CD14-positive monocyte (primary cell): Measurements from ENCODE around the gene ARPC1B. TPM values are rescaled to one million over a fixed set of nuclear protein-coding genes. Genes with fewer than 3 reads are reported as not detected.
A peak's percentile ranks its signal among the peaks of the same experiment; 100 is the strongest.

ENCODE experiments used
- DNase-seq, 3 donors: peaks; one replicate each; pipeline ENCODE4 v3.0.0-alpha.2; 2011 to 2022
- H2AFZ ChIP-seq: 2 replicates; pipeline ENCODE4 v1.6.0; 2012; ENCODE audit warnings: mild to moderate bottlenecking, low read depth, low read length, inconsistent platforms; ENCODE audit not compliant: insufficient read depth, poor library complexity, severe bottlenecking
- H3K27ac ChIP-seq, 2 donors: 1 replicate in 1 of 2; 2 replicates in 1 of 2; pipeline ENCODE4 v1.5.1; 2012 to 2013; ENCODE audit warnings: low read length in 2 of 2, control low read depth in 1 of 2, inconsistent platforms in 1 of 2, low read depth in 1 of 2, mild to moderate bottlenecking in 1 of 2
- H3K27me3 ChIP-seq, 2 donors: one replicate each; pipeline versions ENCODE4 v1.6.0 to v1.6.1; 2011 to 2013; ENCODE audit warnings: low read length in 2 of 2; ENCODE audit not compliant: control insufficient read depth in 2 of 2, insufficient read depth in 2 of 2
- H3K36me3 ChIP-seq, 2 donors: replicated peaks in 1 of 2; 1 replicate in 1 of 2; 2 replicates in 1 of 2; pipeline versions ENCODE4 v1.5.1 to v1.6.1; 2012 to 2013; ENCODE audit warnings: low read length in 2 of 2, control low read depth in 1 of 2, inconsistent platforms in 1 of 2, mild to moderate bottlenecking in 1 of 2; ENCODE audit not compliant: insufficient read depth in 2 of 2, control insufficient read depth in 1 of 2
- H3K4me1 ChIP-seq, 2 donors: 1 replicate in 1 of 2; 2 replicates in 1 of 2; pipeline versions ENCODE4 v1.5.1 to v1.6.1; 2012 to 2013; ENCODE audit warnings: low read length in 2 of 2, control low read depth in 1 of 2, inconsistent platforms in 1 of 2, mild to moderate bottlenecking in 1 of 2, moderate library complexity in 1 of 2; ENCODE audit not compliant: insufficient read depth in 2 of 2, control insufficient read depth in 1 of 2
- H3K4me2 ChIP-seq: replicated peaks from 2 replicates; pipeline ENCODE3; 2012; ENCODE audit warnings: low read length, moderate library complexity, mild to moderate bottlenecking; ENCODE audit not compliant: poor library complexity, severe bottlenecking; ENCODE audit errors: extremely low read depth
- H3K4me3 ChIP-seq, 3 experiments: fragments of 200-600 bp in 1 of 3; sonication (generic) in 1 of 3; replicated peaks in 1 of 3; 1 replicate in 2 of 3; 2 replicates in 1 of 3; pipeline ENCODE4 v1.5.1; 2011 to 2013; ENCODE audit warnings: low read length in 3 of 3, mild to moderate bottlenecking in 3 of 3, control low read depth in 2 of 3, low read depth in 2 of 3, inconsistent platforms in 1 of 3, moderate library complexity in 1 of 3
- H3K79me2 ChIP-seq: 2 replicates; pipeline ENCODE4 v1.6.0; 2012; ENCODE audit warnings: mild to moderate bottlenecking, control low read depth, inconsistent platforms, low read length, moderate library complexity; ENCODE audit not compliant: insufficient read depth
- H3K9ac ChIP-seq: 2 replicates; pipeline ENCODE4 v1.6.0; 2017; ENCODE audit warnings: low read length, mild to moderate bottlenecking; ENCODE audit not compliant: insufficient read depth, poor library complexity, severe bottlenecking
- H3K9me3 ChIP-seq, 2 donors: replicated peaks in 1 of 2; 1 replicate in 1 of 2; 2 replicates in 1 of 2; pipeline versions ENCODE4 v1.5.1 to v1.6.1; 2012 to 2013; ENCODE audit warnings: low read length in 2 of 2, control low read depth in 1 of 2; ENCODE audit not compliant: control insufficient read depth in 1 of 2, insufficient read depth in 1 of 2
- H4K20me1 ChIP-seq: 2 replicates; pipeline ENCODE4 v1.6.0; 2012; ENCODE audit warnings: mild to moderate bottlenecking, low read length, control low read depth, moderate library complexity; ENCODE audit not compliant: insufficient read depth
- H3K27ac Mint-ChIP-seq, 7 donors: one replicate each; pipeline ENCODE4 v1.8.0; 2020; ENCODE audit warnings: mild to moderate bottlenecking in 7 of 7, mixed read lengths in 7 of 7, moderate library complexity in 6 of 7, inconsistent platforms in 2 of 7
- H3K27me3 Mint-ChIP-seq, 3 donors: one replicate each; pipeline ENCODE4 v1.8.0; 2021 to 2022; ENCODE audit warnings: low read depth in 3 of 3, mild to moderate bottlenecking in 3 of 3, mixed read lengths in 3 of 3, moderate library complexity in 3 of 3, inconsistent platforms in 1 of 3
- H3K36me3 Mint-ChIP-seq, 2 donors: one replicate each; pipeline ENCODE4 v1.8.0; 2020; ENCODE audit warnings: mixed read lengths in 2 of 2, inconsistent platforms in 1 of 2, mild to moderate bottlenecking in 1 of 2
- H3K4me1 Mint-ChIP-seq: one replicate; pipeline ENCODE4 v1.8.0; 2020; ENCODE audit warnings: mild to moderate bottlenecking, mixed read lengths
- H3K4me3 Mint-ChIP-seq, 2 donors: one replicate each; pipeline ENCODE4 v1.8.0; 2020; ENCODE audit warnings: mild to moderate bottlenecking in 2 of 2, mixed read lengths in 2 of 2, moderate library complexity in 1 of 2
- H3K9me3 Mint-ChIP-seq, 7 donors: one replicate each; pipeline ENCODE4 v1.8.0; 2020 to 2022; ENCODE audit warnings: mixed read lengths in 7 of 7, mild to moderate bottlenecking in 6 of 7, moderate library complexity in 6 of 7, inconsistent platforms in 2 of 7
- WGBS: methylation state at CpG from one replicate; pipeline ENCODE4 v1.1.5; 2013; ENCODE audit warnings: missing lambda C conversion rate; ENCODE audit not compliant: insufficient coverage; 5-methylcytosine and 5-hydroxymethylcytosine counted together
- intact Hi-C, 2 donors: fragments of 100-400 bp; cut with micrococcal nuclease; formaldehyde crosslinking; loops; one replicate each; pipeline versions ENCODE4 v1.15.0 to v1.15.1; 2023
- polyA plus RNA-seq, 3 donors: library from polyadenylated mRNA; depleted of rRNA in 1 of 3; unstranded in 2 of 3; stranded (reverse) in 1 of 3; fragments of 300-500 nt in 2 of 3; fragments of >200 nt in 1 of 3; fragmentation: Illumina TruSeq in 2 of 3; gene quantifications; 1 replicate in 2 of 3; 2 replicates in 1 of 3; pipeline ENCODE4 v1.2.3, GENCODE V29; 2012 to 2021
- TF ChIP-seq, protein P1 (sequence below): fragments of 200-600 bp; IDR thresholded peaks from one replicate; pipeline ENCODE4 v1.8.0; 2022; ENCODE audit warnings: antibody characterized with exemption, mild to moderate bottlenecking

Gene ARPC1B
- polyA plus RNA-seq, 3 donors = 1,179 to 1,362 (median 1,282) TPM

DNA sequence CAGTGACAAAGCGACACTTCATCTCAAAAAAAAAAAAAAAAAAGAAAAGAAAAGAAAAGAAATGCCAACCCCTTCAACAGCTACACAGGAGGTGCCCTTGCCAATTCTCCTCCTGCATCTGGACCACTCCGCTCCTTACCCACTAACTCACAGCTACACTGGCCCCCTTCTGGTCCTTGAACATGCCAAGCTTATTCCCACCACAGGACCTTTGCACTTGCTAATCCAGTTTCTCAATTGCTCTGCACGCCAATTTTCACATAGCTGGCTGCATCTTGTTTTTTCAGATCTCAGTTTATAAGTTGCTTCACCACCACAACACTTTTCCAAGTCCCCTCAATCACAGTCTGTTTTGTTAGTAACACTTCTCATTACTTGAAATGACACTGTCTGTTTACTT is 28.3 kb downstream of the ARPC1B start:
- Mint-ChIP-seq H3K27me3 (peaks cover 0 to 2% (median 2%) of the 10 kb centered on the region in 3 donors), H3K9me3 (peaks cover 0 to 2% (median 0%) of the 10 kb centered on the region in 7 donors), H3K36me3 (peaks cover 38 to 52% of the 10 kb centered on the region in 2 donors), H3K4me1 (peaks cover 24% of the 10 kb centered on the region), H3K4me3 (no peak overlapping the region), H3K27ac (no peak overlapping the region)
- Histone ChIP-seq H3K79me2 (peaks cover 49% of the 10 kb centered on the region), H3K9me3 (no peaks in the 10 kb centered on the region), H3K36me3 (peaks cover 35 to 58% of the 10 kb centered on the region in 2 donors), H3K27ac (no peak overlapping the region), H4K20me1 (peaks cover 92% of the 10 kb centered on the region), H3K4me2 (no peak overlapping the region), H3K4me1 (peaks cover 14 to 15% of the 10 kb centered on the region in 2 donors), H2AFZ (no peak overlapping the region), H3K27me3 (no peaks in the 10 kb centered on the region), H3K9ac (no peak overlapping the region), H3K4me3 (no peak overlapping the region)
- intact Hi-C loops = loop anchor here in 1 of 2 donors (10.0 kb wide), 1 partner anchor 102 kb away; the partner anchor contains the start of genes ZKSCAN5 and ZNF394
- DNase-seq = no peak
- WGBS = 100% methylated on average over 3 of the region's 3 CpGs
- TF ChIP-seq, protein P1, sequence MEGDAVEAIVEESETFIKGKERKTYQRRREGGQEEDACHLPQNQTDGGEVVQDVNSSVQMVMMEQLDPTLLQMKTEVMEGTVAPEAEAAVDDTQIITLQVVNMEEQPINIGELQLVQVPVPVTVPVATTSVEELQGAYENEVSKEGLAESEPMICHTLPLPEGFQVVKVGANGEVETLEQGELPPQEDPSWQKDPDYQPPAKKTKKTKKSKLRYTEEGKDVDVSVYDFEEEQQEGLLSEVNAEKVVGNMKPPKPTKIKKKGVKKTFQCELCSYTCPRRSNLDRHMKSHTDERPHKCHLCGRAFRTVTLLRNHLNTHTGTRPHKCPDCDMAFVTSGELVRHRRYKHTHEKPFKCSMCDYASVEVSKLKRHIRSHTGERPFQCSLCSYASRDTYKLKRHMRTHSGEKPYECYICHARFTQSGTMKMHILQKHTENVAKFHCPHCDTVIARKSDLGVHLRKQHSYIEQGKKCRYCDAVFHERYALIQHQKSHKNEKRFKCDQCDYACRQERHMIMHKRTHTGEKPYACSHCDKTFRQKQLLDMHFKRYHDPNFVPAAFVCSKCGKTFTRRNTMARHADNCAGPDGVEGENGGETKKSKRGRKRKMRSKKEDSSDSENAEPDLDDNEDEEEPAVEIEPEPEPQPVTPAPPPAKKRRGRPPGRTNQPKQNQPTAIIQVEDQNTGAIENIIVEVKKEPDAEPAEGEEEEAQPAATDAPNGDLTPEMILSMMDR = no peak

DNA sequence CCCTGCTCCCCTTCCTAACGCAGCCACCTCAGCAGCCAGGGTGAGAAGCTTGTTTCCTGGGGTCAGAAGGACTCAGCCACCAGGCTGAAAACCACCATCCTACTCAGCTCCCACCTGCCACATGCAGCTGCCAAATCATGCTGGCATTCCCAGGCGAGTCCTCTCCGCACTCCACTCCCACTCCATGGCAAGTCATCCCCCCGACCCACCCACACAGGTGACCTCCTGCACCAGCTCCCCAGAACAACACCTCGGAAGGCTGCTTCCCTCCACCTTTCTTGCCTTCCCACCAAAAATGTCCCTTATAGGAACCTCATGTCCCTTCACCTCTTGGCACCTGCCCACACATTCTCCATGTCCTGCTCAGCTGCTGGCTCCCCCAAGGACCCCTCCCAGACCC is 29.2 kb downstream of the ARPC1B start:
- peaks cover 0 to 2% (median 0%) of the 10 kb centered on the region in 7 donors for H3K9me3 Mint-ChIP-seq
- no peak for DNase-seq
- H3K27ac Mint-ChIP-seq = peak overlapping the region in 1 of 7 donors; percentile 53
- TF ChIP-seq, protein P1 = no peak
- H3K9me3 ChIP-seq = no peaks in the 10 kb centered on the region
- no peak overlapping the region for H3K4me2 ChIP-seq
- H3K36me3 ChIP-seq = peaks cover 32 to 54% of the 10 kb centered on the region in 2 donors
- peaks cover 54% of the 10 kb centered on the region for H3K79me2 ChIP-seq
- H3K27me3 ChIP-seq = no peaks in the 10 kb centered on the region
- peaks cover 22% of the 10 kb centered on the region for H3K4me1 Mint-ChIP-seq
- H3K4me3 Mint-ChIP-seq = no peak overlapping the region
- H3K27me3 Mint-ChIP-seq = peaks cover 0 to 2% (median 2%) of the 10 kb centered on the region in 3 donors
- no peak overlapping the region for H2AFZ ChIP-seq
- intact Hi-C loops = loop anchor here in 1 of 2 donors (10.0 kb wide), 1 partner anchor 101 kb away; the partner anchor contains the start of genes ZKSCAN5 and ZNF394
- H3K4me1 ChIP-seq = peaks cover 15 to 20% of the 10 kb centered on the region in 2 donors
- no peak overlapping the region for H3K27ac ChIP-seq
- H3K36me3 Mint-ChIP-seq = peaks cover 34 to 45% of the 10 kb centered on the region in 2 donors
- no peak overlapping the region for H3K4me3 ChIP-seq
- peaks cover 84% of the 10 kb centered on the region for H4K20me1 ChIP-seq
- no peak overlapping the region for H3K9ac ChIP-seq
- WGBS = 95% methylated on average over 5 of the region's 5 CpGs
